Stimulated activated CD8-positive, alpha-beta memory T cell treated with anti-CD3 and anti-CD28 coated beads, Interleukin-7, amount 100 ng/mL, for 1 hour (primary cell): ENCODE measurements around the gene ODAD3.
A peak's percentile ranks its signal among the peaks of the same experiment; 100 is the strongest.
"Not testable (repeated sequence)": the region's sequence is repeated elsewhere in the genome, so short reads cannot be mapped to it uniquely, and the experiment has no call there.

Experiments
- DNase-seq, 2 donors: peaks; one replicate each; pipeline ENCODE4 v3.0.0-alpha.2; 2020; ENCODE audit warnings: low read depth in 2 of 2

ODAD3 gene

DNA sequence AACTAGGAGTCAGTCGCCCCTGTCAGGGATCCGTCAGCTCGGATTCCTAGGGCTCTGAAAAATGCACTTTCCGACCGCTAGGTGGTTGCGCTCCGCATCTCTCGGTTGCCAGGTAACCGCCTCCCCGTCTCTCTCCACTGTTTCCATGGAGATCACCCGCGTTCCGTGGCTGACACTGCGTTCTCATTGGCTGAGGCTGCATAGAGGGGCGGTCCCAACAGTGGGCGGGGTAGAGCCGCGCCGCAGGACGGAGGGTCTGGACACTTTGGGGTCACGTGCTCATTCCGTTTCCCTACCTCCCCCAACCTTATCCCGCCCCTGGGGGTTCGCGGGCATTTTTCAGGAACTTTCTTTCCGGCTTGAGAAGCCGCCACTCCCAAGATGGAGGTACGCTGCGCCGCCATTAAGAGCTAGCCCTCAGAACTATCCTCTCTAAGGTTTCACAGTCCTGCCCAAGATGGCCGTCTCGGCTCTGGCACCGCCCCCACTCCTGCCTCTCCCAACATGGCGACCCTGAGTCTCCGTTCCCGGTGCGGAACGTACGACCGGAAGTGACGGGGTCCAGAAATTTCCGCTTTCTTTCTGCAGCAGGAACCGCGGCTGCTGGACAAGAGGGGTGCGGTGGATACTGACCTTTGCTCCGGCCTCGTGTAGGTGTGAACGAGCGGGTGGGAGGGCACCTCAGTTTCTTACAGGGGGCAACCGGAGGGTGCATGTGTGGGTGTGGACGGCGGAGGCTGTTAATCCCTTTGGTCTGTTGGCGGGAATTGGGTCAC, at the start of gene ODAD3, which contains the start of gene PRKCSH:
ODAD3 (minus strand) TSS at position 65 of the 776 bp plus-strand sequence. CDS start 105 bp downstream, outside the sequence.
PRKCSH (plus strand) TSS at position 579 of the 776 bp plus-strand sequence. CDS start 483 bp downstream, outside the sequence.
- DNase-seq = peak; percentile 95 to 97

DNA sequence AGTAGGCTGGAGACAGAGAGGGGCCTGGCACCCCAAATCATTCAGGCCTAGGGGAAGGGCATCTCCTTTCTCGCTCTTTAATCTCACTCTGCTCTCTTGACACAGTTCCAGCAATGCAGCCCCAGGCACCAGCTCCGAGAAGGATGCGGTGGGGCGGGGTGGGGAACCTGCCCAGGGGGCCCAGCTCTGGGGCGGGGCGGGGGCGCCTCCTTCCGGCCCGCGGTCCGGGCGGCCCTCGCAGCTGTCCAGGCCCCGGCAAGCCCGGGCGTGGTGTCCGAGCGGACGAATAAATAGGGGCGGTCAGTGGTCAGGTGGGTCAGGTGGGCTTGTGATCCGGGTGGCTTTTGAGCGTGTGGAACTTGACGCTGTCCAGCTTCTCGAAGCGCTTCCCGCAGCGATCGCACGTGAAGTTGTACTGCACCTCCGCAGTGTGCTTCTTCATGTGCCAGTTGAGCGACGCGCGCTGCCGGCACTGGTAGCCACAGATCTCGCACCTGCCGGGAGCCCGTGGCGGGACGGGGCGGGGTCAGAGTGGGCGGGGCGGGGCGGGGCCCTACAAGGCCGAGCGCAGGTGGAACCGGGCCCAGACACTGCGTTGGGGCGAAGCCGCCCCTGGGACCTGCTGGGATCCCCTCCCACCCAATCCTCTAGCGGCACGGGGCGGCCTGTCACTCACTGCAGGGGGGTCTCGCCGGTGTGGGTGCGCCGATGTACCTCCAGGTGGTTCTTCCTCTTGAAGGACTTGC, 48.6 kb upstream of the ODAD3 start:
- no peak for DNase-seq

DNA sequence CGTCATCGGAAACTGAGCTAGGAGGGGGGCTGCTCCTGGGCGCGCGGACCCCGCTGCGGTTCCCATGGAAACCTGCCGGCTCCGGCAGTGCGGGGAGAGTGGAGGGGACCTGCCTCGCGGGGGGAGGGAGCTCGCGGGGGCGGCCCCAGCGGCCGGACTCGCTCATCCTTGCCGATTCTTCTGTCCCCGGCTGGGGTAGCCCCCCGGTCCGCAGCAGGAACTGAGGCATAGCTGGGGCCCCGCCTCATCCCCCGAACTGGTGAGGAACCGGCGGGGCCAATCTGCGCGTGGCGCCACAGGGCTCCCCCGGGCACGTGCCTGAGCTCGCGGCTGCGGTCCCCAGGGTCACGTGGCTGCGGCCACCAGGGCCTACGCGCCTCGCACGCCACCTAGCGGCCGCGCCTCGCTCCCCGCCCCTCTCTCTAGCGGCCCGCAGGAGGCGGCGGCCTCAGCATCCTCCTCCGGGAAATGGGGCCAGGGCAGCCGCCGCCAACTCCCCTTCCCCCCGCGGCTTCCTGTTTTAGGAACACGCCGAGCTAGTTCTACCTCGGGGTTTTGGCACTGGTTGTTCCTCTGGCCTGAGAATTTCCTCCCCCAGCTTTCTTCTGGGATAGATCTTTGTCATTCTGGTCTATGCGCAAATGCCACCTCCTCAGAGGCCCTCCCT, 47.6 kb upstream of the ODAD3 start:
- DNase-seq = peak; percentile 58 to 73

DNA sequence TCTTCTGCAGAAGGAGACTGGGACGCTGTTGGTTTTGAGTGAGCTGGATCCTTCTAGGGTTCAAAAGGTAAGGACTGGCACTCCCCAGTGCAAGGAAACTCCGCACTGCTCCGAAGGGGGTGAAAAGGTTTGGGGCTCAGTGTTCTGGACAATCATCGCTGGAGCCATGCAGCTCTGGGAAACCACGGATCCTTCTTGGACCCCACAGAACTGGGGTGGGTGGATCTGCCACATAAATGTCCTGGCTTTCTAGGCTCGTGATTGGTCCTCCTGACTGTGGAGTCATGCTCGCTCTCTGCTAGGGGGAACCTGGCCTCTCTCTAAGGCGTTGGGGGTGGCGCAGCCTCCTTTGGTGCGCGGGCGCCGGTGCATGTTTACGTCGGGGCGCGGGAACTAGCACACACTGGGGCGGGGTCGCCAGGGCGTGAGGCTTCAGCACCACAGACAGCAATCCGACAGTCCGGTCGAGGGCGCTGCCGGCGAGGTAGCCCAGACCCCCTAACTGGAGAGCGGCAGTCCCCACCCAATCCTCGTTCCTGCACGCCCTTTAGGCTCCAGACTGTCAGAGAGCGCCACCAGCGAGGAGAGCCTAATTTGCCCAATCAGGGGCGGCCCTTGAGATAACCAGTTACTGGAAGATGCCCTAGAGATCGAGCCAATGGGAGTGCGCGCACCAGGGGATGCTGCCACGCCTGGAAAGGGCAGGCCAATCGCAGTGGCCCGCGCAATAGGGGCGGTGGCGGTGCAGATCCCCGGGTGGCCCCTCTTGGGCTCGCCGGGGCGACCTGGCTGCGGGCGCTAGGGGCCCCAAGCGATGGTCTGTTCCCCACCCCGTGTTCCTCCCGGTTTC, 46.8 kb upstream of the ODAD3 start:
- no peak for DNase-seq

DNA sequence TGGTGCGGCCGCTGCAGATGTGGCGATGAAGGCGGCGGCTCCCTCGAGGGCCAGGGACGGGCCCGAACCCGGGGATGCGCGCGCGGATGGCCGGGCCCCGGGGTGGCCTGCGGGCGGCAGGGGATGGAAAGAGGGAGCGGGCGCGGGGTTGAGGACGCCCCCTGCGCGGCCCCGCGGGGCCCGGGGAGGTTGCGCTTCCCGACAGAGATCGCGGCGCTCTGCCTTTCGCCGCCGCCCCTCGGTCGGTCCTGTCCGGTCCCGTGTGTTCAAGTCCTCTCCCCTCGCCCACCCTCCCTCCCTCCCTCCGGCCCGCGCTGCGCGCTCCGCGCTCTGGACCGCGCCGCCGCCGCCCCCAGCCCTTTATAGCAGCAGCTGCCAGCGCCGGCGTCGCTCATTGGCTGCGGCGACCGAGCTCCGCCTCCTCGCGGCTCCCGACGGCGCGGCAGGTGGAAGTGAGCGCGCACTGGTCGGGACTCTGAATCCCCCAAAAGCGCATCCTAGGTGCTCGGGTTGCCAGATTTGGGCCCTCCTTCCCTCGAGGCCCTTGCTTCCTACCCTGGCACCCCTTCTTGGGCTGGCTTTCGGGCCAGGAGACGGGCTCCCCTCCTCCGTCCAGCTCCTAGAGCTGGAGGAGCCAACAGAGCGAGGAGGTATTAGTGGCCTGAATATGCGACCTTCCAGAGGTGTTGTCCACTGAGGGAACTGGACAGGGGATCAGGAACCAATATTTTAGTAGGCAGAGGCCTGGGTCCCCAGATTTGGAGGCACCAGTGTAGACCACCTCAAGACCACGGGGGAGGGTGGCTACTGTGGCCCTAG, 46.0 kb upstream of the ODAD3 start, which contains the start of gene ELAVL3:
ELAVL3 (minus strand) TSS at position 332 of the 819 bp plus-strand sequence. CDS start 438 bp downstream, outside the sequence.
- no peak for DNase-seq

DNA sequence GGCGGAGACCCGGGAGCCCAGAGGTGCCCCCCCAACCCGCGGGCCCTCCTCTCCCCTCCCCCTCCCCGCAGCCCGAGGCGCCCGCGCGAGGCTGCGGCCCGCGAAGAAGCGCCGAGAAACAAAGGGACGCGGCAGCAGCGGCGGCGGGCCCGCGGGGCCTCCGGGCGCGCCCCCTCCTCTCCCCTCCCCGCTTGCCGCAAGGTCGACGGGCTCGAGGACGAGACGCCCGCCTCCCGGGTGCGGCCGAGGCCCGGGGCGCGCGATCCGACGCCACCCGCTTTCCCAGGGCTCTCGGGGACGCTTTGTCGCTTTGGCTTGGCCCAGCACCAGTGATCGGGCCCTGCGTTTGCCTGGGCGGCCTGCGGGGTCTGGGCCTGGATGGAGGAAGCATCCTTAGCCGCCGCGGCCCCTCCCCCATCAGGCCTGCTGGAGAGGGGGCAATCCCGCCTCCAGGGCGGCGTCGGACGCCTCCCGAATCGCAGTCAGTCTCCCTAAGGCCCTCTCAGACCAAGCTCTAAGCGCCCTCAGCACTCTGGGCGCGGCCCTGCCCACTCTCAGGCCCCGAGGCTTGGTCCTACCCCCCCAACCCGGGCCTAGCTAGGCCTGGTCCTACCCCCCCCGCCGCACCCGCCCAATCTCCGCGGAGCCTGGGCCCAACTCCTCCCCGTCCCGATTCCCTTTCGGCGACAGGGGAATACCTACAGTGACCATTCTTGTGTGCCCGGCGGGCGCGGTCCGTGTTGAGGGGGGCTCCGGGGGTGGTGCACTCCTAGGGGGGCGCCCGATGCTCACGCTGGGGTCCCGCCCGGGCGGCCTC, 45.2 kb upstream of the ODAD3 start:
- no peak for DNase-seq

DNA sequence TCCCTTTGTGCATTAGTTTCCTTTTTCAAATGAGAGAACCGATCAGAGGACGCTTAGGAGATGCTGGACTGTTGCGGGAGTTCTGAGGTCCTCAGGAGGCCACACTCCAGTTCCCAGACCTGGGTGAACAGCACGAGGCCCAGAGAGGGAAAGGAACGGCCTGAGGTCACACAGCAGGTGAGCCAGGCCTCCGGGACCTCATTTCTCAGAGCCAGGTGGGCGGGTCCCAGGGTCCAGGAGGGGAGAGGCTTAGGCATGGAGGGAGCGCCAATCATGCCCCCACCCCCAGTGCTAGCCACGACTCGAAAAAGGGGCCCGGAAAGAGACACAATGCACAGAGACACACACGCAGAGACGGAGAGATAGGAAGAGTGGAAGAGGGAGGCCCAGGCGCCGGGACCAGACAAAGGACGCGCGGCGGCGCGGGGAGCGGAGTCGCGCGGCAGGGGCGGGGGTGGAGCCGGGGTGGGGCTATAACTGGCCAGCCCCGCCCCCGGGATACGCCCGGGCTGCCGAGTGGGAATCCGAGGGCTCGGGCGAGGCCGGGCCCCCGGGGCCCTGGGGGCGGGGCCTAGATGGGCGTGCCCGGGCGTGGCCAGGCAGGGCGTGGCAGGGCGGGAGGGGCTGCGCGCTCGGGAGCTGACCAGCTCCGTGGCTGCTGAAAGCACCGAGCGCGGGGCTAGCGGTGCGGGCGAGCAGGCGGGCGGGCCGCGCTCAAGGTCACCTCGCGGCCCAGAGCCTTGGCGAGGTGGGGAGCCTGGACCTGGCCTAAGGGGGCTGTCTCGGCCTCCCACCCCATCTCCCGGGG, 44.4 kb upstream of the ODAD3 start:
- no peak for DNase-seq

DNA sequence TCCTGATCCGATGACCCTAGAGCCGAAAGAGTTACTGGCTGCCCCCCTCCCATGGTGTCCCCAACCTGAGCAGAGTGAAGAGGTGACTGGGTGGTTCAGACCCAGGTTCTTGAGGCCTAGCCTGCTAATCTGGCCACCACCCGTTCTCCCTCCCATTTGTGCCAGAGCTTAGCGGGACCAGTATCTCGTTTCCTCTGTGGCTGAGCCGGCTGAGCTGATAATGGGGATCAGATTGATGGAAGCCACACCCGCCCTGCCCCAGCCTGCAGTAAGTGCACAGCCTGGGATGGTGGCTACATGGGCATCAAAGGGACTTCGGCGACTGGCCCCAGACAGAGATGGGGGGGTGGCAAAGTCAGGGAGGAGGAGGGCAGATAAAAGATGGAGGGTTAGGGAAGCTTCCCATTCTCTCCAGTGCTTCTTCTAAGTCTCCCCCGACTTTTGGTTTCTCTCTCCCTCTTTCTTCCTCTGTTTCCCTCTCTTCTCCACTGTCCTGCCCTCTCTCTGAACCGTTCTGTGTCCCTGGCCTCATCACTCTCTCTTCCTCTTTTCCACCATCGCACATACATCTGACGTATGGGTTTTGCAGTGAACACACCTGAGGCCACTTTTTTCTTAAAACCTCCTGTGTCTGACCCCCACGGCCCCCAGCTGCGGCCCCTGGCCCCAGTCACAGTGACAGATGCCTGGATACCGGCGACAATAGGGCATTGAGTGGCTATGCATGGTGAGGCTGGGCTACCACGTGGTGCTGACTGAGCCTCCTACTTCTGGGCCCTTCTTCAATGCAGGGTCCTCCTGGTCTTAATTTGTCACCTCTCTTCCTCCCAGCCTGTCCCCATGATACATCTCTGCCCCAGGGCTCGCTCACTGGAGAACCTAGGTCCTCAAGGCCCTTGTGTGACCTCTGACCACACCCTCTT, 43.5 kb upstream of the ODAD3 start:
- no peak for DNase-seq

DNA sequence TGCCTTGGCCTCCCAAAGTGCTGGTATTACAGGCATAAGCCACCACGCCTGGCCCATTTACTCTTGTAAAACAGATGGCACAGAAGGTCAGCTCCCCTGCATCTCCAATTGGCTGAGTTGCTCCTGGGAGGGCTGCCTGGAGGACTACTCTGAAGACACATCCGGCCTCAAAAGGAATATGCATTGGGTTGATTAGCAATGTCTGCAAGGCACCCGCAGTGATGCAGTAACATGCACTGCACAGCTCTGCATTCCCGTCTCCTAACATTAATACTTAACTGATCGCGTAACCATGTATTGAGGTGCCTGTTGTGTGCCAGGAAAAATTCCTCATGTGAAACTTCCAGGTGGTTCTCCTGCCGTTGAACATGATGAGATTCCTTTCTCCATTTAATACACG, 40.9 kb upstream of the ODAD3 start:
- no peak for DNase-seq

DNA sequence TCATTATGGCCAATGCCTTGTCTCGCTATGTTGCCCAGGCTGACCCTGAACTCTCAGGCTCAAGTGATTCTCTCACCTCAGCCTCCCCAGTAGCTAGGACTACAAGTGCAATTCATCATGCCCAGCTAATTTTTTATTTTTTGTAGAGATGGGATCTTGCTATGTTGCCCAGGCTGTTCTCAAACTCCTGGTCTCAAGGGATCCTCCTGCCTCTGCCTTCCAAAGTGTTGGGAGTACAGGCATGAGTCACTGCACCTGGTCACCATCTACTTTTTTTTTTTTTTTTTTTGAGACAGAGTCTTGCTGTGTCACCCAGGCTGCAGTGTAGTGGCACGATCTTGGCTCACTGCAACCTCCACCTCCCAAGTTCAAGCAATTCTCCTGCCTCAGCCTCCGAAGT, 40.4 kb upstream of the ODAD3 start:
- DNase-seq = not testable (repeated sequence)

DNA sequence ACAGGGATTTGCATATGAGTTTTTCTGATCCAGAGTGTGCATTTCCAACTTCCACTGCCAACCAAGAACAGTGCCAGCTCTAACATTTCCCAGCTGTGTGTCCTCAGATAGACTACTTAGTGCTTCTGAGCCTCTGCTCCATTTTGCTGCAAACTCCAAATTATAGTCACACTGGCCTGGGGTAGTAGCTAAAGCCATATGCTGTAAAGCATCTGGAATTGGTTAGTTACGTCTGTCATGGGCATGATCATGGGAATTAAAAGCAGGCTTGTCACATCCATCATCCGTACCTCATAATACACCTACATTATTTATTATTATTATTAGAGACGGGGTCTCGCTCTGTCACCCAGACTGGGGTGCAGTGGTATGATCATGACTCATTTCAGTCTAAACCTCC, 38.8 kb upstream of the ODAD3 start:
- no peak for DNase-seq

DNA sequence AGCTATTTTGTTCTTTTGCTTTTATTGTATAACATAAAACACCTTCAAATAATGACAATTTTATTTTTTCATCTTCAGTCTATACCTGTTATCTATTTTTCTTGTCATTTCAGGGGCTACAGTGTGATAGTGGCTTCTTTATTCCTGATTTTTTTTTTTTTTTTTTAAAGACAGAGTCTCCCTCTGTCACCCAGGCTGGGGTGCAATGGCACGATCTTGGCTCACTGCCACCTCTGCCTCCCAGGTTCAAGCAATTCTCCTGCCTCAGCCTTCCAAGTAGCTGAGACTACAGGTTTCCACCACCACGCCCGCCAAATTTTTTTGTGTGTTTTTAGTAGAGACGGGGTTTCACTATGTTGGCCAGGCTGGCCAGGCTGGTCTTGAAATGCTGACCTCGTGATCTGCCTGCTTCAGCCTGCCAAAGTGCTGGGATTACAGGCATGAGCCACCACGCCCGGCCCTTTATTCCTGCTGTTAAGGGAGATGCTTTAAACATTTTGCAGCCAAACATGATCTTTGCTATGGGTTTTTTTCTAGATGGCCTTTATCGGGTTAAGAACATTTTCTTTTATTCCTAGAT, 33.4 kb upstream of the ODAD3 start:
- not testable (repeated sequence) for DNase-seq

DNA sequence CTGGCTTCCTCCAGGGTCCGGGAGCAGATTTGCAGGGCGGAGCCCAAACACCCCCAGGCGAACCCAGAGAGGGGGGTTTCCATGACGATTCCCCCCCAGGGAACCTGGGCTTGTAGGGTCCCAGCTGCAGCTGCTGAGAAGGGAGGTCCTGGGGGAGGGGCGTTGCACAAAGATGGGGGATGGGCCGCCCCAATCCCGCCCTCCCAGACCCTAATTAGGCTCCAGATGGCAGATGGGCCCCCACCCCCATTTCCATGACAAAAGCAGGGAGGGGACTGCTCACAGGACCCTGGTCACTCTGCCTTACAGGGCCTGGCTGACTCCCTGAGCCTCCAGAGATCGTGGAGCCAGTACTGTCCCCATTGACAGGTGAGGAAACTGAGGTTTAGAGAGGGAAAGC, 30.7 kb upstream of the ODAD3 start:
- DNase-seq = no peak

DNA sequence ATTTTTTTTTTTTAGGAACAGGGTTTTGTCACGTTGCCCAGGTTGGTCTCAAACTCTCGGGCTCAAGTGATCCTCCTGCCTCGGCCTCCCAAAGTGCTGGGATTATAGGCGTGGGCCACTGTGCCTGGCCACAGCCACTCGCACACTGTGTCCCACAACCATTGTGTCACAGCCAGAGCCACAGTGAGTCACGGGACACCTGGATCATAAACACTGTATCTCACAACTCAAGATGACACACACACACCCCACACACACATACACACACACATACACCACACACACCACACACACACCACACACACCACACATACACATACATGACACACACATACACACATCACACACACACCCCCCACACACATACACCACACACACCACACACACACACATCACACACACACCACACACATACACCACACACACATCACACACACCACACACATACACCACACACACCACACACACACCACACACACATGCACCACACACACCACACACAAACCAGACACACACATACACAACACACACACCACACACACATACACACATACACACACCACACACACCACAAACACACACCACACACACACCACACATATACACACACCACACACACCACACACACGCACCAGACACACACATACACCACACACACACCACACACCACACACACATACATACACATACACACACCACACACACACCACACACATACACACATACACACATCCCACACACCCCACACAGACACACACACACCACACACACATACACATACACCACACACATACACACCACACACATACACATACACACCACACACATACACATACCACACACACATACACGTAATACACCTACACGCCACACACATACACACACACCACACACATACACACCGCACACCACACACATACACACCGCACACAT, 29.7 kb upstream of the ODAD3 start:
- no peak for DNase-seq

DNA sequence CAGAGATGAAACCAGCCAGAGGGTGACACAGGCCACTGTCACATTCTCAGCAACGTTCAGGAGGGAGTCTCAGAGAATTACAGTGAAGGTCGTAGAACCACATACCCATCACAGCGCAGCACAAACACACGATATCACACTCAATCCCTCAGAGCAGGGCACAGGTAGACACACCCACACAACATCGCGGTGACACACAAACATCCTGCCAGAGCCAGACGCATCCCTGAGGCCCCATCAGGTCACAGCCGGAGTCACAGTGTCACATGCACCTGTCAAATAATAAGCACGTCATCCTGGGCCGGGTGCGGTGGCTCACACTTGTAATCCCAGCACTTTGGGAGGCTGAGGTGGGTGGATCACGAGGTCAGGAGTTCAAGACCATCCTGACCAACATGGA, 28.5 kb upstream of the ODAD3 start:
- no peak for DNase-seq

DNA sequence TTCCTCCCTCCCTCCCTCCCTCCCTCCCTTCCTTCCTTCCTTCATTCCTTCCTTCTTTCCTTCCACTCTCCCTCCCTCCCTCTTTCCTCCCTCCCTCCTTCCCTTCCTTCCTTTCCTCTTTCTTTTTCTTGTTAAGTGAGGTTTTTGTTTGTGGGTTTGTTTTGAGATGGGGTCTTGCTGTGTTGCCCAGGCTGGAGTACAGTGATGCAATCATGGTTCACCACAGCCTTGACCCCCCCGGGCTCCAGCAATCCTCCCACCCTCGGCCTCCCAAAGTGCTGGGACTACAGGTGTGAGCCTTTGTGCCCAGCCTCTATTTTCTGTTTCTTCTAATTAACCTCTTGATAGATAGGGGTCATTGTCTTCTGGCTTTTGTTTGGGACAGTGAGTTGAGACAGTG, 26.5 kb upstream of the ODAD3 start:
- DNase-seq = no peak
